CD4-positive, CD25-positive, alpha-beta regulatory T cell (primary cell): ENCODE measurements around the gene ZNF18. TPM values are rescaled to one million over a fixed set of nuclear protein-coding genes. Genes with fewer than 3 reads are reported as not detected.

Source experiments
- ATAC-seq, 2 donors: fragments of 150-1000 bp; cut with Tn5 transposase; one replicate each; pipeline ENCODE4 v1.10.0; 2021; ENCODE audit warnings: low read depth in 2 of 2, moderate number of reproducible peaks in 2 of 2, moderate library complexity in 1 of 2
- DNase-seq, 3 donors: peaks; one replicate each; pipeline versions ENCODE4 v3.0.0 to v3.0.0-alpha.2; 2012 to 2022; ENCODE audit warnings: mixed read lengths in 1 of 3
- H3K27ac ChIP-seq: one replicate; pipeline ENCODE4 v1.7.0; 2013; ENCODE audit warnings: mild to moderate bottlenecking, low read length; ENCODE audit not compliant: insufficient read depth, poor library complexity, severe bottlenecking
- H3K27me3 ChIP-seq: one replicate; pipeline ENCODE4 v1.7.0; 2013; ENCODE audit warnings: low read length; ENCODE audit not compliant: control insufficient read depth, insufficient read depth
- H3K36me3 ChIP-seq: one replicate; pipeline ENCODE4 v1.7.0; 2013; ENCODE audit warnings: mild to moderate bottlenecking, low read length, moderate library complexity; ENCODE audit not compliant: control insufficient read depth, insufficient read depth
- H3K4me1 ChIP-seq: 2 replicates; pipeline ENCODE4 v1.7.0; 2013; ENCODE audit warnings: mild to moderate bottlenecking, low read length; ENCODE audit not compliant: insufficient read depth, control insufficient read depth, poor library complexity, severe bottlenecking
- H3K4me3 ChIP-seq: one replicate; pipeline ENCODE4 v1.7.0; 2013; ENCODE audit warnings: low read depth, mild to moderate bottlenecking, low read length, moderate library complexity
- H3K9me3 ChIP-seq, 2 experiments: 1 replicate in 1 of 2; 2 replicates in 1 of 2; pipeline ENCODE4 v1.7.0; 2013; ENCODE audit warnings: low read length in 2 of 2, mild to moderate bottlenecking in 1 of 2, moderate library complexity in 1 of 2; ENCODE audit not compliant: control insufficient read depth in 2 of 2
- H3K27ac Mint-ChIP-seq, 3 donors: one replicate each; pipeline ENCODE4 v1.8.0; 2020 to 2022; ENCODE audit warnings: mild to moderate bottlenecking in 3 of 3, mixed read lengths in 3 of 3, moderate library complexity in 2 of 3
- H3K27me3 Mint-ChIP-seq: one replicate; pipeline ENCODE4 v1.8.0; 2022; ENCODE audit warnings: mild to moderate bottlenecking, mixed read lengths
- H3K36me3 Mint-ChIP-seq: one replicate; pipeline ENCODE4 v1.8.0; 2020; ENCODE audit warnings: mixed read lengths
- H3K4me1 Mint-ChIP-seq, 4 donors: one replicate each; pipeline ENCODE4 v1.8.0; 2020 to 2022; ENCODE audit warnings: mixed read lengths in 4 of 4, mild to moderate bottlenecking in 1 of 4
- H3K4me3 Mint-ChIP-seq, 4 donors: one replicate each; pipeline ENCODE4 v1.8.0; 2020 to 2022; ENCODE audit warnings: mild to moderate bottlenecking in 4 of 4, mixed read lengths in 4 of 4, moderate library complexity in 3 of 4
- H3K9me3 Mint-ChIP-seq, 7 donors: one replicate each; pipeline ENCODE4 v1.8.0; 2020 to 2022; ENCODE audit warnings: mixed read lengths in 7 of 7, mild to moderate bottlenecking in 3 of 7, moderate library complexity in 2 of 7
- polyA plus RNA-seq, 4 donors: library from polyadenylated mRNA; unstranded; fragments of 300-500 nt; fragmentation: Illumina TruSeq; gene quantifications; one replicate each; pipeline ENCODE4 v1.2.3, GENCODE V29; 2021
- total RNA-seq: library from RNA; stranded (reverse); gene quantifications from one replicate; pipeline ENCODE4 v1.2.3, GENCODE V29; 2022

The ZNF18 gene, protein sequence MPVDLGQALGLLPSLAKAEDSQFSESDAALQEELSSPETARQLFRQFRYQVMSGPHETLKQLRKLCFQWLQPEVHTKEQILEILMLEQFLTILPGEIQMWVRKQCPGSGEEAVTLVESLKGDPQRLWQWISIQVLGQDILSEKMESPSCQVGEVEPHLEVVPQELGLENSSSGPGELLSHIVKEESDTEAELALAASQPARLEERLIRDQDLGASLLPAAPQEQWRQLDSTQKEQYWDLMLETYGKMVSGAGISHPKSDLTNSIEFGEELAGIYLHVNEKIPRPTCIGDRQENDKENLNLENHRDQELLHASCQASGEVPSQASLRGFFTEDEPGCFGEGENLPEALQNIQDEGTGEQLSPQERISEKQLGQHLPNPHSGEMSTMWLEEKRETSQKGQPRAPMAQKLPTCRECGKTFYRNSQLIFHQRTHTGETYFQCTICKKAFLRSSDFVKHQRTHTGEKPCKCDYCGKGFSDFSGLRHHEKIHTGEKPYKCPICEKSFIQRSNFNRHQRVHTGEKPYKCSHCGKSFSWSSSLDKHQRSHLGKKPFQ
- total RNA-seq (15.4 TPM), polyA plus RNA-seq (10 to 100 TPM; 10.6 to 12.8 (median 11.4) TPM)

DNA sequence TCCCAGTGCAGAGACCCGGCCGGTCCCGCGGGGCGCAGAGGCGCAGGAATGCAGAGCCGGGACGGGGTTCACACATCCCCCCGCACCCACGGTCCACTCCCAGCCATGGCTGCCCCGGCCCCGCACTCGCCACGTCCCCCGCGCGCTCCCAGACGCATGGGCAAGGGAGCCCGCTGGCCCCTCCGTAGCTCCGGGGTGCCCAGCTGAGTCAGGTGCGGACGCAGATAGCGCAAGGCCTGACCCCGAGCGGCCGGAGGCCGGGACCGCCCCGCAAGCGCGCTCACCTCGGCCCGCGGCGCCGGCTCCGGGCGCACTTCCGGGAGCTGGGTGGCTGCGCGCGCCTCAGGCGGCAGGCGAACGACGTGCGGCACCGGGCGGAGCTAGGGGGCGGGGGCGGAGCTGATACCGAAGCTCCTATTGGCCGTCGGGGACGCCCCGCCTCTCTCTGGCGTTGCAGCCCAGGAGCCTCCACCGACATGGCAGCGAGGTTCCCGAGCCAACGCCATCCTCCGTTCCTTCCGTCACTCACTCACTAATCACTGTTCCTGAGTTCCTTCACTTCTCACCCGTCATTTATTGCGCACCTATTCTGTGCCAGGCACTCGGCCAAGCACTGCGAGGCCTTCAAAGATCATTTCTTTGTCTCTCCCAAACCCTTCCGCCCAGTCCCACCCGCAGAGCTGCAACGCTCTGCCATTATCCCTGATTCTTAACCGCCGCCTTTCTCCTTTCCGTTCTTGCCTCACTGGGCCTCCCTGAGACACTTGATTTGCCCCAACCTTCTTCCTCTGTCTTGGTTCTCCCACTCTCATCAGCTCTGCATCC is at the start of gene ZNF18:
Gene ZNF18, minus strand, starts transcription at position 329 of the 825 bp plus-strand sequence. CDS start 4,646 bp downstream, outside the sequence.
- H3K27me3 Mint-ChIP-seq = peaks cover 5% of the 10 kb centered on the region
- H3K4me3 Mint-ChIP-seq = peak within 1 kb of the TSS; percentile 93 to 98 (median 94)
- Histone ChIP-seq H3K36me3 (peaks cover under 1% of the 10 kb centered on the region), H3K4me1 (peaks cover 8% of the 10 kb centered on the region), H3K9me3 (no peaks in the 10 kb centered on the region), H3K27ac (peak within 1 kb of the TSS; percentile 92), H3K27me3 (no peaks in the 10 kb centered on the region), H3K4me3 (peak within 1 kb of the TSS; percentile 93)
- peak within 1 kb of the TSS; percentile 96 to 98 (median 97) for H3K27ac Mint-ChIP-seq
- peaks cover 8% of the 10 kb centered on the region for H3K36me3 Mint-ChIP-seq
- H3K9me3 Mint-ChIP-seq = no peaks in the 10 kb centered on the region
- DNase-seq (peak; percentile 92 to 96 (median 94)), ATAC-seq (peak; percentile 99)
- H3K4me1 Mint-ChIP-seq = peaks cover 10 to 38% (median 16%) of the 10 kb centered on the region in 4 donors

DNA sequence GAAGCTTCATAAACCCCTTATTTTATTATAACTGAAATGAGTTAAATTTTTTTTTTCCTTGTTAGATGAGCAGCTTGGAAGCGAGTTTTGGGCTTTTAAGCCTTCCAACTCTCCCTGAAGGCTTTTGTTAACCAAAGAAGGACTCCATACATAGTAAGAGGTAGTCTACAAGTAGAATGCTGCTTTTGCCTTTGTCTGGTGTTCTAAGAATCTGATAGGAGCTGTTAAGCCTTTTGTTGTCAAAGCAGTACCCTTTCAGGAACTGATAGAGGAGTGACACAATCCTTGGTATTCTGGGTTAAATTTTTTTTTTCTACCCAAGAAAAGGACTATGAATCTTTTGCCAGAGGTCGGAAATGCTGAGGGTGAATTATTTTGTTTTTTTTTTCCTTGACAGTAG is 49.5 kb upstream of the ZNF18 start:
- no peak overlapping the region for H3K4me3 Mint-ChIP-seq
- H3K9me3 Mint-ChIP-seq = peaks cover 0 to 2% (median 0%) of the 10 kb centered on the region in 7 donors
- Histone ChIP-seq H3K36me3 (no peaks in the 10 kb centered on the region), H3K9me3 (no peaks in the 10 kb centered on the region), H3K4me3 (no peak overlapping the region), H3K27ac (no peak overlapping the region), H3K4me1 (no peaks in the 10 kb centered on the region), H3K27me3 (no peaks in the 10 kb centered on the region)
- H3K4me1 Mint-ChIP-seq = peaks cover 14 to 84% (median 64%) of the 10 kb centered on the region in 4 donors
- no peaks in the 10 kb centered on the region for H3K36me3 Mint-ChIP-seq
- no peaks in the 10 kb centered on the region for H3K27me3 Mint-ChIP-seq
- H3K27ac Mint-ChIP-seq = no peak overlapping the region
- ATAC-seq (no peak), DNase-seq (no peak)

DNA sequence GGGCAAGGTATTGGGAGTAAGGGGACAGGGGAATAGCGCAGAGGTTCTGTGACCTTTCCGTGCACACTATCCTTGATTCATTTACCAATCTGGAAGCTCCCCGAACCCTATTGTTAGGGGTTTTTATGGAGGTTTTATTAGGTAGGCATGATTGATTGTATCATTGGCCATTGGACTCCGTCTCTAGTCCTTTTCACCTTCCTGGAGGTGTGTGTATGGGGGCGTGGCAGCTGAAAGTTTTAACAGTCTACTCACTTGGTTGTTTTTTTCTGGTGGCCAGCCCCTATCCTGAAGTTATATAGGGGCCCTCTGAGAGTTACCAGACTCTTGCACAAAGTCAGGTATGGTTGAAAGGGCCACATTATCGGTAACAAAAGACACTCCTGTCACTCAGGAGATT is 46.4 kb upstream of the ZNF18 start:
- Histone ChIP-seq H3K36me3 (no peaks in the 10 kb centered on the region), H3K27ac (no peak overlapping the region), H3K4me3 (no peak overlapping the region), H3K4me1 (no peaks in the 10 kb centered on the region), H3K9me3 (no peaks in the 10 kb centered on the region), H3K27me3 (no peaks in the 10 kb centered on the region)
- Mint-ChIP-seq H3K4me1 (peaks cover 30 to 65% (median 54%) of the 10 kb centered on the region in 4 donors), H3K4me3 (no peak overlapping the region), H3K27ac (no peak overlapping the region), H3K27me3 (no peaks in the 10 kb centered on the region), H3K9me3 (peaks cover 0 to 2% (median 0%) of the 10 kb centered on the region in 7 donors), H3K36me3 (no peaks in the 10 kb centered on the region)
- no peak for ATAC-seq
- DNase-seq = no peak

GRCh38 chr17:12041312-12041711 is 44.0 kb upstream of the ZNF18 start:
- ATAC-seq (no peak), DNase-seq (peak in 1 of 3 donors; percentile 27)
- Mint-ChIP-seq H3K27ac (peak overlapping the region in 1 of 3 donors; percentile 82), H3K4me3 (no peak overlapping the region), H3K27me3 (no peaks in the 10 kb centered on the region), H3K4me1 (peaks cover 29 to 59% (median 53%) of the 10 kb centered on the region in 4 donors), H3K36me3 (no peaks in the 10 kb centered on the region), H3K9me3 (peaks cover 0 to 2% (median 0%) of the 10 kb centered on the region in 7 donors)
- no peak overlapping the region for H3K27ac ChIP-seq
- H3K9me3 ChIP-seq = no peaks in the 10 kb centered on the region
- H3K4me3 ChIP-seq = no peak overlapping the region
- H3K27me3 ChIP-seq = no peaks in the 10 kb centered on the region
- H3K36me3 ChIP-seq = no peaks in the 10 kb centered on the region
- no peaks in the 10 kb centered on the region for H3K4me1 ChIP-seq

- Histone ChIP-seq H3K4me1 (no peaks in the 10 kb centered on the region), H3K27ac (no peak overlapping the region), H3K9me3 (no peaks in the 10 kb centered on the region), H3K27me3 (no peaks in the 10 kb centered on the region), H3K36me3 (no peaks in the 10 kb centered on the region), H3K4me3 (no peak overlapping the region)
- H3K27me3 Mint-ChIP-seq = no peaks in the 10 kb centered on the region
- H3K9me3 Mint-ChIP-seq = peaks cover 0 to 2% (median 0%) of the 10 kb centered on the region in 7 donors
- no peaks in the 10 kb centered on the region for H3K36me3 Mint-ChIP-seq
- peaks cover 26 to 54% (median 46%) of the 10 kb centered on the region in 4 donors for H3K4me1 Mint-ChIP-seq
- H3K27ac Mint-ChIP-seq = no peak overlapping the region
- H3K4me3 Mint-ChIP-seq = no peak overlapping the region
- no peak for DNase-seq
- ATAC-seq = no peak
Measured at GRCh38 chr17:12040478-12040877, 43.2 kb upstream of the ZNF18 start.

- Mint-ChIP-seq H3K27ac (no peak overlapping the region), H3K36me3 (peaks cover 11% of the 10 kb centered on the region), H3K9me3 (no peaks in the 10 kb centered on the region), H3K27me3 (no peaks in the 10 kb centered on the region), H3K4me3 (no peak overlapping the region), H3K4me1 (peaks cover 30 to 39% (median 32%) of the 10 kb centered on the region in 4 donors)
- Histone ChIP-seq H3K4me1 (no peaks in the 10 kb centered on the region), H3K9me3 (no peaks in the 10 kb centered on the region), H3K36me3 (peaks cover 2% of the 10 kb centered on the region), H3K27ac (no peak overlapping the region), H3K4me3 (no peak overlapping the region), H3K27me3 (no peaks in the 10 kb centered on the region)
- DNase-seq = no peak
- ATAC-seq = no peak
Measured at GRCh38 chr17:12037970-12038369, 40.7 kb upstream of the ZNF18 start.

GRCh38 chr17:12035673-12036072 is 38.4 kb upstream of the ZNF18 start:
- ATAC-seq = no peak
- peaks cover 11% of the 10 kb centered on the region for H3K36me3 Mint-ChIP-seq

More at GRCh38 chr17:12035673-12036072, 38.4 kb upstream of the ZNF18 start:
- Histone ChIP-seq H3K27me3 (no peaks in the 10 kb centered on the region), H3K9me3 (no peaks in the 10 kb centered on the region), H3K4me1 (peaks cover 4% of the 10 kb centered on the region), H3K36me3 (peaks cover 2% of the 10 kb centered on the region), H3K4me3 (no peak overlapping the region), H3K27ac (no peak overlapping the region)
- Mint-ChIP-seq H3K27me3 (no peaks in the 10 kb centered on the region), H3K27ac (no peak overlapping the region), H3K9me3 (peaks cover 0 to under 1% (median 0%) of the 10 kb centered on the region in 7 donors), H3K4me1 (peaks cover 33 to 45% (median 36%) of the 10 kb centered on the region in 4 donors), H3K4me3 (no peak overlapping the region)
- DNase-seq = no peak
